Measurements from ENCODE around the gene USP3. TPM values are rescaled to one million over a fixed set of nuclear protein-coding genes. Genes with fewer than 3 reads are reported as not detected.

The USP3 gene
- total RNA-seq, 2 donors from 2014 or later, result 48.8 to 50.1 TPM

GRCh38 chr15:63598473-63599400 is 94.3 kb downstream of the USP3 start:
- TF ChIP-seq POLR2A (IDR thresholded peaks at IDR 0.05), result no peak
- TF ChIP-seq, protein P1, sequence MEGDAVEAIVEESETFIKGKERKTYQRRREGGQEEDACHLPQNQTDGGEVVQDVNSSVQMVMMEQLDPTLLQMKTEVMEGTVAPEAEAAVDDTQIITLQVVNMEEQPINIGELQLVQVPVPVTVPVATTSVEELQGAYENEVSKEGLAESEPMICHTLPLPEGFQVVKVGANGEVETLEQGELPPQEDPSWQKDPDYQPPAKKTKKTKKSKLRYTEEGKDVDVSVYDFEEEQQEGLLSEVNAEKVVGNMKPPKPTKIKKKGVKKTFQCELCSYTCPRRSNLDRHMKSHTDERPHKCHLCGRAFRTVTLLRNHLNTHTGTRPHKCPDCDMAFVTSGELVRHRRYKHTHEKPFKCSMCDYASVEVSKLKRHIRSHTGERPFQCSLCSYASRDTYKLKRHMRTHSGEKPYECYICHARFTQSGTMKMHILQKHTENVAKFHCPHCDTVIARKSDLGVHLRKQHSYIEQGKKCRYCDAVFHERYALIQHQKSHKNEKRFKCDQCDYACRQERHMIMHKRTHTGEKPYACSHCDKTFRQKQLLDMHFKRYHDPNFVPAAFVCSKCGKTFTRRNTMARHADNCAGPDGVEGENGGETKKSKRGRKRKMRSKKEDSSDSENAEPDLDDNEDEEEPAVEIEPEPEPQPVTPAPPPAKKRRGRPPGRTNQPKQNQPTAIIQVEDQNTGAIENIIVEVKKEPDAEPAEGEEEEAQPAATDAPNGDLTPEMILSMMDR (IDR thresholded peaks at IDR 0.05), result no peak
- Histone ChIP-seq H3K36me3 (replicated peaks in 1 of 2; ENCODE audit: insufficient read depth in 1 of 2, low read depth in 2 of 2) (no peaks in the 10 kb centered on the region), H3K9me3 (no peaks in the 10 kb centered on the region), H3K27ac (peak overlapping the region; percentile 81 to 94 (median 92)), H3K4me1 (peaks cover 43% of the 10 kb centered on the region), H3K4me3 (no peak overlapping the region), H3K27me3 (no peaks in the 10 kb centered on the region)
- 44 to 48% methylated on average over 11 to 12 of the region's 12 CpGs for WGBS, 2 donors
- no peak for ATAC-seq
- intact Hi-C loops (cut with DNase I), result loop anchor here (5.0 kb wide), 1 partner anchor 121 kb away; no protein-coding TSS in a partner anchor
- peak in 2 of 4 donors; percentile 21 to 33 for DNase-seq

GRCh38 chr15:63599401-63600000 is 95.1 kb downstream of the USP3 start:
- H3K9me3 ChIP-seq, result no peaks in the 10 kb centered on the region
- peak in 2 of 3 donors; percentile 49 to 61 for TF ChIP-seq POLR2A (IDR thresholded peaks at IDR 0.05)
- TF ChIP-seq, protein P1 (IDR thresholded peaks at IDR 0.05), result peak; percentile 61 to 91 (median 85)
- no peaks in the 10 kb centered on the region for H3K36me3 ChIP-seq (replicated peaks in 1 of 2; ENCODE audit: insufficient read depth in 1 of 2, low read depth in 2 of 2)
- no peaks in the 10 kb centered on the region for H3K27me3 ChIP-seq
- intact Hi-C loops (cut with DNase I), result loop anchor here (5.0 kb wide), 1 partner anchor 122 kb away; no protein-coding TSS in a partner anchor
- peak; percentile 81 to 86 (median 84) for DNase-seq
- peak overlapping the region in 1 of 2 donors; percentile 28 for H3K4me3 ChIP-seq
- H3K4me1 ChIP-seq, result peaks cover 43% of the 10 kb centered on the region
- H3K27ac ChIP-seq, result peak overlapping the region; percentile 81 to 94 (median 92)
- 12 to 13% methylated on average over 14 to 19 of the region's 19 CpGs for WGBS, 2 donors
- ATAC-seq, result peak; percentile 58

DNA sequence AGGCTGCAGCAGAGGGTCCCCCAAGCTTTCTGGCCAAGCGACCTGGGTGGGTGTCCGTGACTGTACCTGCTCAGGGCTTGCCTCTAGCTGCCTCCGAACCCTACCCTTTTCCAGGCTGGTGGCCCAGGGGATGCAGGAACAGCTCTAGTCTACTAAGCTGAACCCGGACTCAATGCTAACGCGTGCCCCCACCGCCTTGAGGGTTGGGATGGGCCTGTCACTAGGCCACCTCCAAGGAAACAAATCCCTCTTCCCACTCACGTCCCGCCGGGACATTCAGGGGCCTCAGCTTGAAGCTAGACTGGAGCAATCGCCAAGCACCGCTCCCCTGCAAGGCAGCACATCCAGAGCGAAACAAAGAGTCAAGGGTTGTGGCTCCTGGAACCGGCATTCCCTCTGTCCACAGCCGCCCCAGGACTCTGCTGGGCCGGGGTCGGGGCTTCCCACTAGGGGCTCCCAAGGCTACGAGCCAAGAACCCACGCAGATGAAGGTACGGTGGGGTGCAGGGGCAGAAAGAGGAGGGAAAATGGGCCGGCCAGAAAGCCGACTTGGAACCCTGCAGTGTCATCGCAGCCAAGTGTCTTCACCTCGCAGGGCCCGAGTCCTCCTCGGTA is 95.7 kb downstream of the USP3 start:
- Histone ChIP-seq H3K27me3 (no peaks in the 10 kb centered on the region), H3K9me3 (no peaks in the 10 kb centered on the region), H3K4me1 (peaks cover 43% of the 10 kb centered on the region), H3K36me3 (replicated peaks in 1 of 2; ENCODE audit: insufficient read depth in 1 of 2, low read depth in 2 of 2) (no peaks in the 10 kb centered on the region), H3K4me3 (peak overlapping the region; percentile 16 to 28), H3K27ac (peak overlapping the region; percentile 81 to 94 (median 92))
- DNase-seq (peak in 2 of 4 donors; percentile 44 to 49), ATAC-seq (peak; percentile 15)
- 3 to 6% methylated on average over 11 to 25 of the region's 26 CpGs for WGBS, 2 donors
- intact Hi-C loops (cut with DNase I), result no loop called here
- TF ChIP-seq, protein P1 (IDR thresholded peaks at IDR 0.05), result no peak
- TF ChIP-seq POLR2A (IDR thresholded peaks at IDR 0.05), result no peak

DNA sequence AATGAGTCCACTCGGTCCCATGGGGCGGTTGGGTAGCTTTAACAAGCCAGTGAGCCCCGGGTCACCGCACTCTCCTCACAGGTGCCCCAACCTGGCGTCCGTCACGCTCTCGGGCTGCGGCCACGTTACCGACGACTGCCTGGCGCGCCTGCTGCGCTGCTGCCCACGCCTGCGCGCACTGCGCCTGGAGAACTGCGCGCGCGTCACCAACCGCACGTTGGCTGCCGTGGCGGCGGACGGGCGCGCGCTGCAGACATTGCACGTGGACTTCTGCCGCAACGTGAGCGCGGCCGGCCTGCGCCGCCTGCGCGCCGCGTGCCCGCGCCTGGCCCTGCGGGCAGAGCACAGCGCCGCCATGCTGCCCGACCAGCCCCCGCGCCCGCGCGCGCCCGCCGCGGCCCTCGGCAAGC is 96.2 kb downstream of the USP3 start:
- ATAC-seq, result peak; percentile 85
- Histone ChIP-seq H3K4me3 (peak overlapping the region; percentile 28 to 52), H3K36me3 (replicated peaks in 1 of 2; ENCODE audit: insufficient read depth in 1 of 2, low read depth in 2 of 2) (no peaks in the 10 kb centered on the region), H3K27ac (peak overlapping the region; percentile 81 to 94 (median 92)), H3K27me3 (no peaks in the 10 kb centered on the region), H3K9me3 (no peaks in the 10 kb centered on the region), H3K4me1 (peaks cover 43% of the 10 kb centered on the region)
- 0 to 7% methylated on average over 3 to 45 of the region's 60 CpGs for whole genome bisulfite sequencing, 2 donors
- DNase-seq, result peak; percentile 91 to 95 (median 94)
- intact Hi-C loops (cut with DNase I), result no loop called here
- TF ChIP-seq POLR2A (IDR thresholded peaks at IDR 0.05), result peak; percentile 89 to 94 (median 93)
- TF ChIP-seq, protein P1 (IDR thresholded peaks at IDR 0.05), result peak in 3 of 7 experiments; percentile 38 to 83 (median 82)

Data from body of pancreas (tissue), 4 donors.